Liver (tissue), 9 donors: ENCODE measurements around the gene PSMB4. TPM values are rescaled to one million over a fixed set of nuclear protein-coding genes. Genes with fewer than 3 reads are reported as not detected.

Experiments
- DNase-seq: peaks from one replicate; pipeline ENCODE4 v3.0.0-alpha.2; 2017; ENCODE audit warnings: low spot score
- H3K27ac ChIP-seq, 2 donors: one replicate each; pipeline ENCODE4 v1.7.0; 2013; ENCODE audit warnings: inconsistent platforms in 2 of 2, low read length in 2 of 2, control low read depth in 1 of 2, low read depth in 1 of 2, mild to moderate bottlenecking in 1 of 2
- H3K27me3 ChIP-seq, 4 donors: one replicate each; pipeline versions ENCODE4 v1.6.1 to v1.7.0; 2013; ENCODE audit warnings: low read length in 3 of 4, inconsistent platforms in 1 of 4, mild to moderate bottlenecking in 1 of 4, moderate library complexity in 1 of 4; ENCODE audit not compliant: control insufficient read depth in 4 of 4, insufficient read depth in 4 of 4
- H3K36me3 ChIP-seq, 4 donors: one replicate each; pipeline versions ENCODE4 v1.6.1 to v1.7.0; 2013; ENCODE audit warnings: low read length in 3 of 4, mild to moderate bottlenecking in 3 of 4, low read depth in 1 of 4, moderate library complexity in 1 of 4; ENCODE audit not compliant: control insufficient read depth in 4 of 4, insufficient read depth in 3 of 4
- H3K4me1 ChIP-seq, 4 donors: one replicate each; pipeline versions ENCODE4 v1.6.1 to v1.7.0; 2013; ENCODE audit warnings: low read length in 3 of 4, mild to moderate bottlenecking in 3 of 4, moderate library complexity in 1 of 4; ENCODE audit not compliant: control insufficient read depth in 4 of 4, insufficient read depth in 4 of 4
- H3K4me3 ChIP-seq, 3 donors: one replicate each; pipeline versions ENCODE4 v1.6.1 to v1.7.0; 2013; ENCODE audit warnings: low read length in 3 of 3, control low read depth in 1 of 3, low read depth in 1 of 3, mild to moderate bottlenecking in 1 of 3
- H3K9ac ChIP-seq, 2 donors: one replicate each; pipeline ENCODE4 v1.7.0; 2013; ENCODE audit warnings: low read length in 2 of 2, mild to moderate bottlenecking in 2 of 2, moderate library complexity in 2 of 2, control low read depth in 1 of 2, low read depth in 1 of 2
- H3K9me3 ChIP-seq, 4 donors: one replicate each; pipeline versions ENCODE4 v1.6.1 to v1.7.0; 2013; ENCODE audit warnings: low read length in 3 of 4; ENCODE audit not compliant: control insufficient read depth in 4 of 4
- ATF3 ChIP-seq: IDR thresholded peaks from 2 replicates; pipeline ENCODE4 v1.6.1; 2016; ENCODE audit warnings: antibody characterized with exemption
- EGR1 ChIP-seq, 2 donors: IDR thresholded peaks; 2 replicates each; pipeline ENCODE4 v1.6.1; 2016 to 2018; ENCODE audit warnings: antibody characterized with exemption in 2 of 2, low read depth in 2 of 2
- FOXA1 ChIP-seq: IDR thresholded peaks from 2 replicates; pipeline ENCODE4 v1.6.1; 2016; ENCODE audit warnings: antibody characterized with exemption
- FOXA2 ChIP-seq: IDR thresholded peaks from 2 replicates; pipeline ENCODE4 v1.6.1; 2016; ENCODE audit warnings: antibody characterized with exemption
- GABPA ChIP-seq, 2 donors: IDR thresholded peaks in 1 of 2; conservative IDR thresholded peaks in 1 of 2; 2 replicates each; pipeline ENCODE4 v1.6.1; 2016; ENCODE audit warnings: antibody characterized with exemption in 2 of 2, mild to moderate bottlenecking in 1 of 2, moderate library complexity in 1 of 2
- HNF4A ChIP-seq, 2 donors: conservative IDR thresholded peaks; 2 replicates each; pipeline ENCODE4 v1.6.1; 2016; ENCODE audit warnings: antibody characterized with exemption in 2 of 2, mild to moderate bottlenecking in 2 of 2
- HNF4G ChIP-seq: IDR thresholded peaks from 2 replicates; pipeline ENCODE4 v1.6.1; 2016; ENCODE audit warnings: antibody characterized with exemption
- JUND ChIP-seq, 2 donors: IDR thresholded peaks; 2 replicates each; pipeline ENCODE4 v1.6.1; 2016; ENCODE audit warnings: antibody characterized with exemption in 2 of 2
- MAX ChIP-seq: IDR thresholded peaks from 2 replicates; pipeline ENCODE4 v1.6.1; 2016; ENCODE audit warnings: antibody characterized with exemption
- NR2F2 ChIP-seq: IDR thresholded peaks from 2 replicates; pipeline ENCODE4 v1.6.1; 2016; ENCODE audit warnings: antibody characterized with exemption
- RXRA ChIP-seq, 2 donors: IDR thresholded peaks; 2 replicates each; pipeline ENCODE4 v1.6.1; 2017 to 2018; ENCODE audit warnings: antibody characterized with exemption in 2 of 2, mild to moderate bottlenecking in 1 of 2
- SP1 ChIP-seq: IDR thresholded peaks from 2 replicates; pipeline ENCODE4 v1.6.1; 2018; ENCODE audit warnings: antibody characterized with exemption, mild to moderate bottlenecking
- TAF1 ChIP-seq: conservative IDR thresholded peaks from 2 replicates; pipeline ENCODE4 v1.6.1; 2016; ENCODE audit warnings: antibody characterized with exemption, mild to moderate bottlenecking
- YY1 ChIP-seq: IDR thresholded peaks from 2 replicates; pipeline ENCODE4 v1.6.1; 2016; ENCODE audit warnings: antibody characterized with exemption, mild to moderate bottlenecking
- ZBTB33 ChIP-seq: IDR thresholded peaks from 2 replicates; pipeline ENCODE4 v1.6.1; 2016; ENCODE audit warnings: antibody characterized with exemption
- WGBS: extraction: QIAGEN DNeasy Blood & Tissue Kit; methylation state at CpG from one replicate; pipeline ENCODE4 v1.1.7; 2013; 5-methylcytosine and 5-hydroxymethylcytosine counted together
- polyA plus RNA-seq, 2 donors: library from polyadenylated mRNA; stranded (reverse) in 1 of 2; unstranded in 1 of 2; fragments of 200-250 nt in 1 of 2; fragments of >200 nt in 1 of 2; fragmentation: Nextera tagmentation in 1 of 2; extraction: Ambion mirVana in 1 of 2; gene quantifications; one replicate each; pipeline versions ENCODE4 v1.2.1 to v1.2.3, GENCODE V29; 2013 to 2015
- total RNA-seq, 2 donors: library from RNA; depleted of rRNA; stranded (reverse); fragments of >200 nt; gene quantifications; one replicate each; pipeline ENCODE4 v1.2.3, GENCODE V29; 2014
- TF ChIP-seq, protein P1 (sequence below): IDR thresholded peaks from 2 replicates; pipeline ENCODE4 v1.6.1; 2016; ENCODE audit warnings: antibody characterized with exemption, mild to moderate bottlenecking
- TF ChIP-seq, protein P2 (sequence below): fragments of 150-350 bp; IDR thresholded peaks from 2 replicates; pipeline ENCODE4 v1.5.1; 2017; ENCODE audit warnings: improper control_type of control experiment, low read depth, low read length; ENCODE audit not compliant: missing input control
- donor health status: healthy.
- donor health status: healthy.
- donor health status: healthy.
- donor health status: healthy.
- donor health status: healthy.

Gene PSMB4
- total and polyA plus RNA-seq, 4 donors: 130 to 228 (median 202) TPM

DNA sequence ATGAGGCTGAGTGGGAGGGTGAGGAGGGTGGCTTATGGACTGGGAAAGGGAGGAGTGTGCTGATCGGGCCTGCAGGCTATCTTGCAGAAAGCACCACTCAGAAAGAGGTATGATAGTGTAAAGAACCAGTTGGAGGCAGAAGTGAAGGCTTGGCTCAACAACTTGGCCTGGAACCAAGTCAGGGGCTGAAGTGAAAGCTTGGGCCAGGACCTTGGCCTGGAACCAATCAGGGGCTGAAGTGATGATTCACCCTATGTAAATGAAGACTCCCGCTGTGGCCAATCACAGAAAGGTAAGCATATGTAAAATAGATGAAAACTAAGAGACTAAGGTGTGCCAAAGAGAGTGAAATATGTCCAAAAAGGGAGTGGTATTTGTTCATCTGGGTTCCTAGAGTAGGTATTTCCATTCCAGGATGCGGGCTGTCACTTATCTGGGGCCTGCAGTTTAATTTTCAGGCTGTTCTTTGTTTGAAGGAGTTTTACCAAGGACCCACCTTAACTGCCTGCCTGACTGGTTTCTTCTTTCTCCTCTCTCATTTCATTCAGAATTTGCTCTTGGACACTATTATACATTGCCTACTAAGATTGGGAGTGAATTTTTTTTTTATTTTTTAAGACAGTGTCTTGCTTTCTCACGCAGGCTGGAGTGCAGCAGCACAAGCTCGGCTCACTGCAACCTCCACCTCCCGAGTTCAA is 47.2 kb upstream of the PSMB4 start:
- Histone ChIP-seq H3K27me3 (no peaks in the 10 kb centered on the region), H3K4me3 (no peak overlapping the region), H3K9ac (no peak overlapping the region), H3K36me3 (peaks cover 0 to 1% (median 0%) of the 10 kb centered on the region in 4 donors), H3K4me1 (no peaks in the 10 kb centered on the region), H3K27ac (no peak overlapping the region), H3K9me3 (no peaks in the 10 kb centered on the region)
- DNase-seq: no peak
- WGBS: 94% methylated on average over 6 of the region's 6 CpGs
- TF ChIP-seq YY1: no peak
- TF ChIP-seq ZBTB33: no peak
- TF ChIP-seq FOXA2: no peak
- no peak for TF ChIP-seq SP1

- Histone ChIP-seq H3K9me3 (no peaks in the 10 kb centered on the region), H3K4me3 (no peak overlapping the region), H3K27ac (no peak overlapping the region), H3K27me3 (no peaks in the 10 kb centered on the region), H3K9ac (no peak overlapping the region), H3K36me3 (peaks cover 0 to 1% (median 0%) of the 10 kb centered on the region in 4 donors), H3K4me1 (no peaks in the 10 kb centered on the region)
- 67% methylated on average over 2 of the region's 2 CpGs for WGBS
- no peak for DNase-seq
- TF ChIP-seq HNF4G (no peak), FOXA2 (no peak), MAX (no peak), TAF1 (no peak), RXRA (IDR thresholded peaks at IDR 0.05) (no peak), FOXA1 (no peak), JUND (IDR thresholded peaks at IDR 0.05) (no peak), EGR1 (IDR thresholded peaks at IDR 0.05; ENCODE audit: low read depth in 2 of 2) (no peak), HNF4A (conservative IDR thresholded peaks at IDR 0.05) (no peak), GABPA (IDR thresholded peaks at IDR 0.05 in 1 of 2, conservative IDR thresholded peaks at IDR 0.05 in 1 of 2) (no peak), NR2F2 (no peak), ATF3 (no peak)
- TF ChIP-seq, protein P1, sequence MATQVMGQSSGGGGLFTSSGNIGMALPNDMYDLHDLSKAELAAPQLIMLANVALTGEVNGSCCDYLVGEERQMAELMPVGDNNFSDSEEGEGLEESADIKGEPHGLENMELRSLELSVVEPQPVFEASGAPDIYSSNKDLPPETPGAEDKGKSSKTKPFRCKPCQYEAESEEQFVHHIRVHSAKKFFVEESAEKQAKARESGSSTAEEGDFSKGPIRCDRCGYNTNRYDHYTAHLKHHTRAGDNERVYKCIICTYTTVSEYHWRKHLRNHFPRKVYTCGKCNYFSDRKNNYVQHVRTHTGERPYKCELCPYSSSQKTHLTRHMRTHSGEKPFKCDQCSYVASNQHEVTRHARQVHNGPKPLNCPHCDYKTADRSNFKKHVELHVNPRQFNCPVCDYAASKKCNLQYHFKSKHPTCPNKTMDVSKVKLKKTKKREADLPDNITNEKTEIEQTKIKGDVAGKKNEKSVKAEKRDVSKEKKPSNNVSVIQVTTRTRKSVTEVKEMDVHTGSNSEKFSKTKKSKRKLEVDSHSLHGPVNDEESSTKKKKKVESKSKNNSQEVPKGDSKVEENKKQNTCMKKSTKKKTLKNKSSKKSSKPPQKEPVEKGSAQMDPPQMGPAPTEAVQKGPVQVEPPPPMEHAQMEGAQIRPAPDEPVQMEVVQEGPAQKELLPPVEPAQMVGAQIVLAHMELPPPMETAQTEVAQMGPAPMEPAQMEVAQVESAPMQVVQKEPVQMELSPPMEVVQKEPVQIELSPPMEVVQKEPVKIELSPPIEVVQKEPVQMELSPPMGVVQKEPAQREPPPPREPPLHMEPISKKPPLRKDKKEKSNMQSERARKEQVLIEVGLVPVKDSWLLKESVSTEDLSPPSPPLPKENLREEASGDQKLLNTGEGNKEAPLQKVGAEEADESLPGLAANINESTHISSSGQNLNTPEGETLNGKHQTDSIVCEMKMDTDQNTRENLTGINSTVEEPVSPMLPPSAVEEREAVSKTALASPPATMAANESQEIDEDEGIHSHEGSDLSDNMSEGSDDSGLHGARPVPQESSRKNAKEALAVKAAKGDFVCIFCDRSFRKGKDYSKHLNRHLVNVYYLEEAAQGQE: no peak
- TF ChIP-seq, protein P2, sequence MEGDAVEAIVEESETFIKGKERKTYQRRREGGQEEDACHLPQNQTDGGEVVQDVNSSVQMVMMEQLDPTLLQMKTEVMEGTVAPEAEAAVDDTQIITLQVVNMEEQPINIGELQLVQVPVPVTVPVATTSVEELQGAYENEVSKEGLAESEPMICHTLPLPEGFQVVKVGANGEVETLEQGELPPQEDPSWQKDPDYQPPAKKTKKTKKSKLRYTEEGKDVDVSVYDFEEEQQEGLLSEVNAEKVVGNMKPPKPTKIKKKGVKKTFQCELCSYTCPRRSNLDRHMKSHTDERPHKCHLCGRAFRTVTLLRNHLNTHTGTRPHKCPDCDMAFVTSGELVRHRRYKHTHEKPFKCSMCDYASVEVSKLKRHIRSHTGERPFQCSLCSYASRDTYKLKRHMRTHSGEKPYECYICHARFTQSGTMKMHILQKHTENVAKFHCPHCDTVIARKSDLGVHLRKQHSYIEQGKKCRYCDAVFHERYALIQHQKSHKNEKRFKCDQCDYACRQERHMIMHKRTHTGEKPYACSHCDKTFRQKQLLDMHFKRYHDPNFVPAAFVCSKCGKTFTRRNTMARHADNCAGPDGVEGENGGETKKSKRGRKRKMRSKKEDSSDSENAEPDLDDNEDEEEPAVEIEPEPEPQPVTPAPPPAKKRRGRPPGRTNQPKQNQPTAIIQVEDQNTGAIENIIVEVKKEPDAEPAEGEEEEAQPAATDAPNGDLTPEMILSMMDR: no peak
Measured at GRCh38 chr1:151356696-151357095, 42.7 kb upstream of the PSMB4 start.
